CD4-positive, alpha-beta T cell treated with Interleukin-21 for 1 hour (primary cell): ENCODE data around the gene GADL1.

Experiments
- DNase-seq: peaks from one replicate; pipeline ENCODE4 v3.0.0-alpha.2; 2020

The GADL1 gene

DNA sequence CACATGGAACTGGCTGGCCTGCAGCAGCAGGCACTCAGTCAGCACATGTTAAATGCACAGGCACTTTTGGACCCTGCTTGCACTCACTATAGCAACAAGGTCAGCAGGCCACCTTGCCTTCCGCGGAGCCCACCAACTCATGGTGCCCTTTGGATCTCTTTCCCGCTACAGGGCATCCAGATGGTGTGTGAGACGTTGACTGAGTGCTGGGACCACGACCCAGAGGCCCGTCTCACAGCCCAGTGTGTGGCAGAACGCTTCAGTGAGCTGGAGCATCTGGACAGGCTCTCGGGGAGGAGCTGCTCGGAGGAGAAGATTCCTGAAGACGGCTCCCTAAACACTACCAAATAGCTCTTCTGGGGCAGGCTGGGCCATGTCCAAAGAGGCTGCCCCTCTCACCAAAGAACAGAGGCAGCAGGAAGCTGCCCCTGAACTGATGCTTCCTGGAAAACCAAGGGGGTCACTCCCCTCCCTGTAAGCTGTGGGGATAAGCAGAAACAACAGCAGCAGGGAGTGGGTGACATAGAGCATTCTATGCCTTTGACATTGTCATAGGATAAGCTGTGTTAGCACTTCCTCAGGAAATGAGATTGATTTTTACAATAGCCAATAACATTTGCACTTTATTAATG is 203.1 kb downstream of the GADL1 start:
- no peak for DNase-seq

DNA sequence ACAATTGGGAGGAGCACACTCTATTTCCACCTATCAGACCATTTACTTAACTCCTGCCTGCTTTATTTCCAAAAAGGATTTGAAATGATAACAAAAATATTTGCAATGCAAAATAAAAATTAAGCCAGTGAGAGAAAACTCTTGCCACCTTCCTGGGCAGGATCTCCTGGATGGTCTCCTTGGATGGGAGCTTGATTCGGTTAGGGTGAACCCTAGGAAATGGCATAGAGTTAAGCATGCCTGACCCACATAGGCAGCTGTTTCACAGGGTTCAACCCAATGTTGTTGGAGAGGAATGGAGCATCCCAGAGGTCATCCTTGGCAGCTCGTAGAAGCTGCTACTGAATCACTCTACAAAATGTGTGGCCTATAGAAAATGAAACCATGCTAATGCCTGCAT is 204.3 kb downstream of the GADL1 start:
- no peak for DNase-seq

DNA sequence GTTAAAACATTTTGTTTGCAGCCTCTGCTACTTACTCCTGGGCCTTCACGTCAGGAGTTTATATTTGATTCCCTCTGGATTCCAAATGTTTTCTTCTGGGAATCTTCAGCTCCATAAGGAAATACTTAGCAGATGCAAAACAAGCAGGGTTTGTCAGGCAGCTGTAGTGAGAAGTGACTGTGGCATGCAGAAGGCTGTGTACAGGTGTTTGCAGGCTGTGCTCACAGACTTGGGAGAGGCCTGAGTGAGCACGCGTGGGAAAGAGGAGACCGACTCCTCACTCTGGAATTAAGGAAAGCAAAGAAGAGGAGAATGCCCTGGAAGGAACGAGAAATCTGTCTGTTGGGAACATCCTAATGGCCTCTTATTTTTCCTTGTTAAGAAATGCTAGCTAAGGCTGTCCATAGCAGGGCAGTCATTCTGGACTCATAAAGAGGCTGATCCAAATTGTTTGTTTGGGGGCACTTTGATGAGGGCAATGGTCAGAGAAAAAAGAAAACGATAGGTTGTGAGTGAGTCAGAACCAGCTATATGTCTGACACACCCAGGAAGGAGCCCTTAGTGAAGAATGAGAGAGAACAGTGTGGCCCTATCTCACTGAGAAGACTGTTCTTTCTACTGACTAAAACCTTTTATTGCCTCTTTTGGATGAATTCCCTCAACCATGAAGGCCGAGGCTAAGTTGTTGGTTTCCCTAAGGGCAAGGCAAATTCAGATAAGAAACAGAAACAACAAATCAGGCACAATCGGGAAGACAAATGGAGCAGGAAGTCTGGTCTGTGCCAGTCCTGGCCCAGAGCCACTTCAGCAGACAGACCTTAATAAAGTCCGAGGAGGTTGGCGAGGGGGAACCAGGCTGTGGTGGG is 205.5 kb downstream of the GADL1 start:
- DNase-seq = no peak

DNA sequence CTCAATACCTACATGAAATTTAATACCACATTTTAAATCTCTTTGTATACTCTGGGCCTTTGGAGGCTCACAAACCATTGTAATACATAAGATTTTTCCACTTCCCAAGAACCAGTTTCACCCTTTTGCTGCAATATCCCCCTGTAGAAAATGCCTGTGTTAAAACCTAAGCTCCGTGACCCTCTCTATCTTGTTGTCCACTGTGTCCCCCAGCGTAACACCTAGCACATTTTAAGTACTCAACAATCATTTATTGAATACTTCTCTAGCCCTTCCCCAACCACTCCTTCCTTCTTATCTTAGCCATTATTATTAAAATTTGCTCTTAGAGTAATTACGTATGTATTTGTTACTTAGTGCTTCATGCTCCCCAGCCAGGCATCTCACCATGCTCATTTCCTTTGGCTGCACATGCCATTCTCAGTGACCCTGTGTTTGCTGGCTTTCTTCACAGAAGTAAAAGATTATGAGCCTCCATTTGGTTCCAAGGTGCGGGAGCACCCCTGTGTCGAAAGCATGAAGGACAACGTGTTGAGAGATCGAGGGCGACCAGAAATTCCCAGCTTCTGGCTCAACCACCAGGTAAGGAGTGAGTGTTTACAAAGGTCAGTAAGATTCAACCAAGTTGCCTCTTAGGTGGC is 206.4 kb downstream of the GADL1 start:
- no peak for DNase-seq

DNA sequence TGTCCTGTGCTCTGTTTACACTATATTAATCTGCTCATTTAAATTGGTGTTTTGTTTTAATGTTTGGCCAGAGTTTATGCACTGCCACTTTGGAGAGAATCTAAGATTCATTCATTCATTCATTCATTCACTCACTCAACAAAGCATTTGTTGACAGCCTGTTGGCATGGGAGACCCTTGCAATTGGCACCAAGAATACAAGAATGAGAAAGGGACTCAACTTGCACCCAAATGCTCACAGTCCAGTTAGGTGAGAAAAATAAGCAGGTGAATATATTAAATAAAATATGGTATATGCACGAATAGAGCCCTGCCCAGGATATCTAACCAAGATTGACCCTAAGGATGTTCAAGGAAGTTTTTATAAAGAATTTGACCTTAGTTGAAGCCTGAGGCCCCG is 207.7 kb downstream of the GADL1 start:
- DNase-seq = no peak

DNA sequence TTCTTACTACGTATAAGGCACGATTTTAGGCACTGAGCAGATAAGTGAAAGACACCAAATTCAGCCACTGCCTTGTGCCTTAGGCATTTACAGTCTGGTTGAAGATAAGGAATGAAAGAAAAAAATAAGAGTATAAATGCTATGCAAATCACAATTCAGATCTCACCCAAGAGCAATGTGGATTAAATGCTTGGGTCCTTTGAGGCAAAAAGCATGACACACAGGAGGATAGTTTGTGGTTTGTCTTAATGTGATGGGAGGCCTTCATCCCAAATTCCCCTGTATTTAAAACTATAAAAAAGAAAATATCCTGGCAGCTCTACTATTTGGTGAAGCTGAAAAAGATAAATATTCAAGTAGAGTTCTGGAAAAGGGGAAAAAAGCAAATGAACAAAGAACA is 208.3 kb downstream of the GADL1 start:
- DNase-seq = no peak

DNA sequence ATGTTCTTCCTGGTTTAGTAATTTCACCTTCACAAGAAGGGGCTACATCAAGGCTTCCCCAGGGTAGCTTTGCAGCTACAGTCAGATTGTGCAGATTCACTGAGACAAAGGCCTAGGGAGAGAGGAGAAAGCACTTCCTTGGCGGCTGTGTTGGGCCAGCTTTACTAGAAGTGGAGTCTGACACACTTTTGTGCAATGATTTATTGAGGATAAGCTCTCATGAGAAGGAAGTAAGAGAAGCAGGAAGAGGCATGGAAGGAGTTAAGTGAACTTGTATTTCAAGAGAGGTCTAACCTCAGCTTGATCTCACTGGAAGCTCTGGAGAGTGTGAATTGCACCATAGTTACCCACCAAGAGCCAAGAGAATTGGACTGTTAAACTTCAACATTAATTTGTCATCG is 209.2 kb downstream of the GADL1 start:
- DNase-seq = no peak

DNA sequence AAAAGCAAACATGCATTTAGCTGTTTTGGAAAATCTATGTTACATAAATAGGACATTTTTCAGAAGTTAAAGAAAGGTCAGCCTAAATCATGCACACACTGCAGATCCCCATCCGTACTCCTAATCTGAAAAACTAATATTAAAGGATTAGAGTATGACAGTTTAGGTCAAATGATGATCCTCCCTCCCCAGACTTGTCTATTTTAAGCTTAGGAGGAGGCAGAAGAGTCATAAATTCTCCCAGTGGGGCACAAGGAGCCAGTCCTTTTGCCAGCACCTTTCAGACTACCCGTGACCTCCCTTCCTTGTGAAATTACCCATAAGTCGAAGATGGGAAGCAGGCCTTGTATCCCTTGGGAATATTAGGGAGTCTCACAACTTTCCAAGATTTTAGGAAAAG is 210.1 kb downstream of the GADL1 start:
- DNase-seq = no peak

DNA sequence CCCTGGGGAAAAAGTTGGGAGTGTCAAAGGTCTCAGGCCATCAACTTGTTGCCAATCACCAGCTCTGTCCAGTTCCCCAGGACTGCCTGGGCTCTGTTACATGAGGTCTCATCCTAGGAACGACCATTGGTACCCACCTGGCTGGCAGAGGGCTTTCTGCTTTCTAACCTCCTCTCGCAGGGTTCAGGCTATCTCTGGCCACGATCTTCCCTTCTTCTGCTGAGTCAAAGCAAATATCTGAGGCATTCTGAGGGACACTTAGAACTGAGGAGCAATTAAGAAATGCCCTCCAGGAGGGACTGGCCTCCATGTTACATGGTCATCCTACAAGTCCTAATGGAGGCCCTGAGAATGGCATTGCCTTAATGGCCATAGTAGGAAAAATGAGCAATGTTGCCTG is 210.7 kb downstream of the GADL1 start:
- no peak for DNase-seq

DNA sequence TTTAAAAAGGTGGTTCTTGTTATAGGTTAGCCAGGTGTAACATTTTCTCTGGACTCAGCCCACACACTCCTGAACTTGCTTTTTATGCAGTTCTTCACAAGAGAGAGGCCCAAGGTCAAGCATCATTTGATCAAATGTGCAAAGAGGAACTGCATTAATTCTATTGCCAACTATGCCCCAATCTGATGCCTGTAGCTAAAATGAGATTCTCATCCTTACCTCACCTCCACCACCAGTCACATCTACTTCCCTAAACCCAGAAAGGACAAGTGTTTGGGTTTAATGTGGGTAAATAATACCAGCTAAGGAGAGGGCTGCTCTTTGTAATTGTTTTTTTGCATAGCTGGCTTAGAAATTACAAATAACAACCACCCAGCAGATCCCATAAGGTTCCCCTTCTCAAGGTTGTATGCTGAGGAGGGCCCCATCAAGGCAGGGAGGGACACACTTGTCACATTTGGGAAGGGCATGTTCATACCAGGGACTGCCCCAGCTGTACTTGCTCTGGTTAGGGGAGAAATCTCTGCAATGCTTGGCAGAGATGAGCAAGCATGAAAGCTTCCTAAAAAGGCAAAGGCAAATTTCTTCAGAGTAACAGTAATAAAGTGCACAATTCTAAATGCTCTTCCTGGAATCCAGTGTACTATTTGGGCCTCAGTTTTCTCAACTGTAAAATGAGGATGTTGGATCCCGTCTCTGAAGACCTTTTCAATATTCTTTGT is 211.9 kb downstream of the GADL1 start:
- DNase-seq = no peak

DNA sequence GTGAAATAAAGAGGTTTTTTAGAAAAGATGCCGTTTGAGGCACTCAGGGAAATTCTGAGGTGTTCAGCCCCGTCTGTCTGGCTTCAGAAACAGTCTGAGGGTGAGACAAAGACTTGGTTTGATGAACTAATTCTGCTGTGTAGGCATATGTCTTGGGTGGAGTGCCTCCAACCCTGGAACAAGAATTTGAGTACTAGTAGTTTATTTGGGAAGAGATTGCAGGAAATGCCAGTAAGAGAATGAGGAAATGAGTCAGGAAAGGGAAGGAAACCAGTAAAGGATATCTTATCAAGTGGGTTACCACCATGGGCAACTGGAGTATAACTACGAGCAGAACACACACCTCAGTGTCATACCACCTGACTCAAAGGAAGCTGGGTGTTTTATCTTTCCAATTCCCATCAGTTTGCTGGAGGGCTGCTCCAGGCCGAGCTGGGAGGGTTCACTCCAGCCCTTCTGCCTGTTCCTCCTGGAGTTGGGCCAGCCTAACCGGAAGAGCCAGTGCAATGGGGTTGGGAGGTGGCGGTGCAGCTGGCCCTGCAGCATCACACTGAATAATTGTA is 212.7 kb downstream of the GADL1 start:
- no peak for DNase-seq

DNA sequence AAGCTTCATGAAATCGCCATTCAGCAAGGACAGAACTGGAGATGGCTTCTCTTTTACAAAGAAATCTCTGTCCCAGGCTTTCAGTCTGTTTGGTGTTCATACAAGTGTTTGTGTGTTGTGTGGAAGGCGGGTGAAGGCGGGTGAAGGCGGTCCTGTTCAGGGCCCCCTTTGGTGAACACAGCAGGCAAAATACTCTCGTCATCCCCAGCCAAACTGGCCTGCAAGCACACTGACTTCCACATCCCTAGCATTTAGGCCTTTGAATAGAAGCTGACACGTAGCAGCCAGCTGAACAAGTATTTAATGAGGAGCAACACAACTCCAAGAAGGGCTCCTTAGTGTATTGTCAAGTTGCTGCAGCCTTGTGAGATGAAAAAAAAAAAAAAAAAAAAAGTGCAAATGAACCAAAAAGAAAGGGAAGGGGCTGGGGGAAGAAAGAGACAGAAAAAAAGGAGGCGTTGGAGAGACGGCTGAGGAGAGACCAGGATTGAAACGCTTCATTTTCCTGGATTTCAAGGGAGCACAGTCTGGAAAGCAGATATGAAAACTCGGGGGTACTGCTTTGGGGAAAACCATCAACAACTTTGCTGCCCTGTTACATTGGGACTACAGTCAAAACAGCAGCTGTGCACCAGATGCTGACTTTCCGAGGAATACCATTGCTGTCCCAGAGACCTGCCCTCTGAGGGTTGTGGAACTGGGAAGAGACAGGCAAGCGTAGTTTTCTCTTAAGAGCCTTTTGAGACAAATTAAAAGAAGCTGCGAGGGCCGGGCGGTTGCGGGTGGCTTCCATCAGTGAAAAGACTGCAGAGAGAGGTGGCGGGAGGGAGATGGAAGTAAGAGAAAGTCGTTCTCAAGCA is 213.4 kb downstream of the GADL1 start:
- no peak for DNase-seq

DNA sequence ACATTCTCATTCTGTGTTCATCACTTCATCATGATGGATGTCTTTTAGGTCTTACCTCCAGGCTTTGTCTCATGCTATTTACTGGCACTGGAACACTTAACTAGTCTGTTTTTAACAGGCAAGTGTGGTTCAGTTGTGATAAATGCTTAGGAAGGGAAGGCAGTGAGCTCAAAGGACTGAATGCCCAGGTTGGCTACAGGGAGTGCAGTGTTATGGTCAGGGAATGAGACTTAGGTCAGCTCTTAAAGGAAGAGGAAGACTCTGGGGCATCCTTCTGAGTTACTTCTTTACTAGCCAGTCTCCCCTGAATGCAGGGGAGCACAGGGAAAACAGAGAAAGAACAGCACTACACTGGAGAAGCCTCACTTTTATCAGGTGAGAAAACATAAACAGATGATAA is 215.4 kb downstream of the GADL1 start:
- DNase-seq = no peak

DNA sequence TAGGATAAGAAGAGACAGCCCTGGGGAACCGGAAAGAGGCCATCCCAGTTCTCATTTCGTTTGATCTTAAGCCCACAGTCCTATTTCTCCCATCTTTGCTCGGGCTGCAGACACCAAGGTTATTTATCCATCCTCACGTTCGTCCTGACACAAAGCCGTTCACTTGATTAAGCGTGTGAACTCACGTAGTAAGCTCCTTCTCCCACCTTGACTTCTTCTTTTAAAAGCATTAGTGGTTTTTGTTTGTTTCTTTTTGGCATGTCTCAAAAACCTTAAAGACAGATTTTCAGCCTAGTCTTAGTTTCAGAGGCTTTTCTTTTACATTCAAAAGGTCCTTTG is 217.1 kb downstream of the GADL1 start:
- DNase-seq = no peak

DNA sequence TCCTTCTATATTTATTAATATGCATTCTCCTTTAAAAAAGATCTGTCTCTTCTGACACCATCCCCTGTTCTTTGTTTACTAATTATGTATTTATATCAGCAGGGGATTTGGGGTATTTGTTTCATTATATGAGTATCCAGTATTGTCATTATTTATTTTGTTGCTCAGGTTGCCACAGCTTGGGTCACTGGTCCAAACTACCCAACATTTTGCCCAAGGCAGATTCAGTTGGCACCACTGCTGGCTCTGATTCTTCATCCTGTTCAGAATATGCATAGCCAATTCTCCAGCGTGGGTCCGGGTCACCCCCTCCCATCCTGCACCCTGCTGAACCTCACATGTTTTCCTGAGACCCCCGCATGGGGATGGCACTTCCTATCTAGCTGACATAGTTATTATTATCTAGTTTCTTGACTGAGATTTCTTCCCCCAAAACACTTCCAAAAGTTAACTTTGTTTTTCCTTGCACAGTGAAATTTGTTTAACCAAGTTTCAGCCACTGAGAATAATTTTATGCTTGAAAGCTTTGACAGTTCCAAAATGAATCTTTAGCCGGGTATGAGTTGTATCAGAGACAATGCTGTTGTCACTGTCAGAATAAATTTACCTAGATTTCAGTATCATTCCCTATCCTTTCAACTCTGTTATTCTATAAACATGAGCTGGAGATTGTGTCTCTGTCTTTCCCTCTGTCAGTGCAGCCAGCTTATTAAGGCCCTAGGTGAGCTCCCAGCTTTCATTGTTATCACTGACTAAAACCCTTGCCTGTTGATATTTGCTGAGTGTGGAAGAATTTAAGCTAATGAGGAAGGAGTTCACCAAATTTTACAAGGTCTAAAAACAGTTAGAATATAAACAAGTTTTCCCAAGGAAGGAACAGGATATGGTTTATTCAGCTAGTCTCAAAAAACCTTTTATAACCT is 217.8 kb downstream of the GADL1 start:
- no peak for DNase-seq
